Activated CD4-positive, alpha-beta T cell treated with anti-CD3 and anti-CD28 coated beads for 36 hours (primary cell): ENCODE measurements around the gene RAB4A. TPM values are rescaled to one million over a fixed set of nuclear protein-coding genes. Genes with fewer than 3 reads are reported as not detected.

ENCODE experiments used
- ATAC-seq: fragments of 200-7000 bp; cut with Tn5 transposase; one replicate; pipeline ENCODE4 v1.10.0; 2021; ENCODE audit warnings: mild to moderate bottlenecking, moderate library complexity
- CTCF ChIA-PET: fragments of 350-600 bp; sonication (Branson Sonifier 250); formaldehyde crosslinking; loops from one replicate; lab custom pipeline; 2021; ENCODE audit warnings: antibody characterized with exemption; lab: Charles Lee
- POLR2A ChIA-PET: fragments of 350-600 bp; sonication (Branson Sonifier 250); formaldehyde crosslinking; loops from one replicate; lab custom pipeline; 2021; ENCODE audit warnings: antibody characterized with exemption, inconsistent platforms; lab: Charles Lee
- DNase-seq: peaks from one replicate; pipeline ENCODE4 v3.0.0-alpha.2; 2020
- H3K27ac Mint-ChIP-seq: one replicate; pipeline ENCODE4 v1.8.0; 2021; ENCODE audit warnings: mixed read lengths
- H3K27me3 Mint-ChIP-seq: one replicate; pipeline ENCODE4 v1.8.0; 2021; ENCODE audit warnings: mixed read lengths
- H3K36me3 Mint-ChIP-seq: one replicate; pipeline ENCODE4 v1.8.0; 2021; ENCODE audit warnings: low read depth, mixed read lengths
- H3K4me1 Mint-ChIP-seq: one replicate; pipeline ENCODE4 v1.8.0; 2021; ENCODE audit warnings: mixed read lengths
- H3K4me3 Mint-ChIP-seq: one replicate; pipeline ENCODE4 v1.8.0; 2021; ENCODE audit warnings: mild to moderate bottlenecking, moderate library complexity, mixed read lengths
- H3K9me3 Mint-ChIP-seq: one replicate; pipeline ENCODE4 v1.8.0; 2021; ENCODE audit warnings: low read depth, mixed read lengths
- intact Hi-C, 2 experiments: fragments of 100-400 bp; cut with DNase I in 1 of 2; cut with micrococcal nuclease in 1 of 2; formaldehyde crosslinking; loops; one replicate each; pipeline versions ENCODE4 v1.14.2 to v1.15.1; 2022 to 2024; cut with DNase I, micrococcal nuclease
- total RNA-seq, 2 experiments: library from RNA; stranded (reverse); gene quantifications; one replicate each; pipeline ENCODE4 v1.2.3, GENCODE V29; 2021

Gene RAB4A
- total RNA-seq, 2 experiments from 2014 or later: 22.1 to 24.0 TPM

GRCh38 chr1:229244091-229244490 is 26.8 kb upstream of the RAB4A start:
- Mint-ChIP-seq H3K4me3 (no peak overlapping the region), H3K9me3 (peaks cover 7% of the 10 kb centered on the region), H3K27me3 (no peaks in the 10 kb centered on the region), H3K4me1 (peaks cover 9% of the 10 kb centered on the region), H3K36me3 (no peaks in the 10 kb centered on the region), H3K27ac (no peak overlapping the region)
- CTCF ChIA-PET: interaction anchor here (1.6 to 2.3 kb wide), 3 partner anchors 11 to 17 kb away, joined by 4 to 11 read pairs (median 4); no protein-coding TSS in a partner anchor
- POLR2A ChIA-PET: no interaction called here
- intact Hi-C loops: no loop called here
- DNase-seq: no peak
- no peak for ATAC-seq

GRCh38 chr1:229247871-229248270 is 23.0 kb upstream of the RAB4A start:
- ATAC-seq (no peak), DNase-seq (no peak)
- Mint-ChIP-seq H3K36me3 (no peaks in the 10 kb centered on the region), H3K27ac (no peak overlapping the region), H3K4me3 (no peak overlapping the region), H3K9me3 (peaks cover 7% of the 10 kb centered on the region), H3K4me1 (peaks cover 44% of the 10 kb centered on the region), H3K27me3 (no peaks in the 10 kb centered on the region)
- intact Hi-C loops: no loop called here
- CTCF ChIA-PET: no interaction called here
- POLR2A ChIA-PET: no interaction called here

- H3K27me3 Mint-ChIP-seq: no peaks in the 10 kb centered on the region
Observed at GRCh38 chr1:229248821-229249817, 21.8 kb upstream of the RAB4A start.

GRCh38 chr1:229249854-229250644 is 20.9 kb upstream of the RAB4A start:
- Mint-ChIP-seq H3K27ac (no peak overlapping the region), H3K4me1 (peaks cover 58% of the 10 kb centered on the region), H3K9me3 (no peaks in the 10 kb centered on the region), H3K4me3 (no peak overlapping the region), H3K36me3 (no peaks in the 10 kb centered on the region), H3K27me3 (no peaks in the 10 kb centered on the region)
- intact Hi-C loops: loop anchor here in 1 of 2 experiments (10.0 kb wide), 1 partner anchor 375 kb away; the partner anchor contains the start of genes TAF5L and URB2
- ChIA-PET POLR2A (no interaction called here), CTCF (interaction anchor here (0.6 to 1.3 kb wide), 3 partner anchors 232 to 629 kb away, joined by 3 to 4 read pairs (median 4); no protein-coding TSS in a partner anchor)
- no peak for DNase-seq
- no peak for ATAC-seq

More at GRCh38 chr1:229248821-229249817, 21.8 kb upstream of the RAB4A start:
- ATAC-seq: no peak
- Mint-ChIP-seq H3K4me1 (peaks cover 53% of the 10 kb centered on the region), H3K36me3 (no peaks in the 10 kb centered on the region), H3K27ac (peak overlapping the region; percentile 22), H3K9me3 (no peaks in the 10 kb centered on the region), H3K4me3 (no peak overlapping the region)
- CTCF ChIA-PET: interaction anchor here (0.6 to 1.1 kb wide), 3 partner anchors 21 to 630 kb away, joined by 3 to 4 read pairs (median 4); no protein-coding TSS in a partner anchor
- intact Hi-C loops: no loop called here
- no peak for DNase-seq
- POLR2A ChIA-PET: no interaction called here

- H3K9me3 Mint-ChIP-seq: no peaks in the 10 kb centered on the region
- H3K4me1 Mint-ChIP-seq: peaks cover 65% of the 10 kb centered on the region
- H3K36me3 Mint-ChIP-seq: no peaks in the 10 kb centered on the region
- ChIA-PET POLR2A (no interaction called here), CTCF (interaction anchor here (0.9 to 1.3 kb wide), 2 partner anchors 231 to 516 kb away, joined by 3 read pairs; no protein-coding TSS in a partner anchor)
- ATAC-seq (no peak), DNase-seq (no peak)
- intact Hi-C loops: loop anchor here in 1 of 2 experiments (10.0 kb wide), 1 partner anchor 374 kb away; the partner anchor contains the start of genes TAF5L and URB2
- H3K4me3 Mint-ChIP-seq: no peak overlapping the region
- H3K27ac Mint-ChIP-seq: no peak overlapping the region
- no peaks in the 10 kb centered on the region for H3K27me3 Mint-ChIP-seq
Observed at GRCh38 chr1:229251185-229251584, 19.7 kb upstream of the RAB4A start.

GRCh38 chr1:229252228-229252984 is 18.5 kb upstream of the RAB4A start:
- H3K27me3 Mint-ChIP-seq: no peaks in the 10 kb centered on the region
- DNase-seq (no peak), ATAC-seq (no peak)
- H3K4me3 Mint-ChIP-seq: no peak overlapping the region
- no peaks in the 10 kb centered on the region for H3K36me3 Mint-ChIP-seq
- CTCF ChIA-PET: no interaction called here
- H3K9me3 Mint-ChIP-seq: no peaks in the 10 kb centered on the region
- peak overlapping the region; percentile 89 for H3K27ac Mint-ChIP-seq
- peaks cover 65% of the 10 kb centered on the region for H3K4me1 Mint-ChIP-seq
- POLR2A ChIA-PET: interaction anchor here (0.7 kb wide), 1 partner anchor 1457 kb away, joined by 3 read pairs; no protein-coding TSS in a partner anchor
- intact Hi-C loops: loop anchor here in 1 of 2 experiments (1.0 to 10.0 kb wide), 3 partner anchors 24 to 372 kb away; partner anchors contain the start of genes TAF5L and URB2

GRCh38 chr1:229253151-229253974 is 17.5 kb upstream of the RAB4A start:
- intact Hi-C loops: loop anchor here in 1 of 2 experiments (1.0 to 10.0 kb wide), 3 partner anchors 25 to 371 kb away; partner anchors contain the start of genes TAF5L and URB2
- peaks cover 68% of the 10 kb centered on the region for H3K4me1 Mint-ChIP-seq
- CTCF ChIA-PET: interaction anchor here (0.5 to 2.6 kb wide), 7 partner anchors 13 to 1958 kb away, joined by 3 to 27 read pairs (median 3); partner anchors contain the start of gene NUP133

GRCh38 chr1:229254910-229255541 is 15.9 kb upstream of the RAB4A start:
- POLR2A ChIA-PET: interaction anchor here (0.6 to 1.1 kb wide), 3 partner anchors 84 to 531 kb away, joined by 3 to 11 read pairs (median 4); no protein-coding TSS in a partner anchor
- Mint-ChIP-seq H3K27me3 (no peaks in the 10 kb centered on the region), H3K4me1 (peaks cover 61% of the 10 kb centered on the region), H3K27ac (peak overlapping the region; percentile 75), H3K36me3 (no peaks in the 10 kb centered on the region), H3K4me3 (no peak overlapping the region), H3K9me3 (no peaks in the 10 kb centered on the region)
- ATAC-seq: peak; percentile 54
- CTCF ChIA-PET: interaction anchor here (0.6 to 6.9 kb wide), 25 partner anchors 11 to 986 kb away, joined by 3 to 88 read pairs (median 4); no protein-coding TSS in a partner anchor
- DNase-seq: peak; percentile 36
- intact Hi-C loops: loop anchor here (1.0 to 10.0 kb wide), 6 partner anchors 87 to 1057 kb away; partner anchors contain the start of genes CCSAP (in 2 of the 2), TAF5L (in 1 of the 2) and URB2 (in 1 of the 2)

More at GRCh38 chr1:229253151-229253974, 17.5 kb upstream of the RAB4A start:
- ATAC-seq: peak; percentile 78
- Mint-ChIP-seq H3K4me3 (peak overlapping the region; percentile 57), H3K36me3 (no peaks in the 10 kb centered on the region), H3K9me3 (no peaks in the 10 kb centered on the region), H3K27me3 (no peaks in the 10 kb centered on the region), H3K27ac (peak overlapping the region; percentile 89)
- DNase-seq: peak; percentile 35
- POLR2A ChIA-PET: no interaction called here
